Body of pancreas (tissue), 4 donors: Measurements from ENCODE around the gene TMTC4. TPM values are rescaled to one million over a fixed set of nuclear protein-coding genes. Genes with fewer than 3 reads are reported as not detected.

ENCODE experiments used
- ATAC-seq: fragments of 150-250 bp; one replicate; pipeline ENCODE4 v1.9.1; 2016
- DNase-seq, 4 donors: peaks; one replicate each; pipeline ENCODE4 v3.0.0-alpha.2; 2019
- H3K27ac ChIP-seq, 4 donors: fragments of 200-600 bp; sonication (generic); 1 replicate in 3 of 4; 2 replicates in 1 of 4; pipeline versions ENCODE4 v1.5.1 to v1.6.1; 2016 to 2019; ENCODE audit warnings: mild to moderate bottlenecking in 1 of 4, mixed read lengths in 1 of 4, moderate library complexity in 1 of 4
- H3K27me3 ChIP-seq, 2 donors: fragments of 200-600 bp; sonication (generic); one replicate each; pipeline ENCODE4 v1.6.0; 2016; ENCODE audit warnings: mild to moderate bottlenecking in 1 of 2
- H3K36me3 ChIP-seq, 2 donors: fragments of 200-600 bp; sonication (generic); replicated peaks in 1 of 2; 2 replicates each; pipeline ENCODE4 v1.5.1; 2016; ENCODE audit warnings: low read depth in 2 of 2; ENCODE audit not compliant: insufficient read depth in 1 of 2
- H3K4me1 ChIP-seq: fragments of 200-600 bp; sonication (generic); one replicate; pipeline ENCODE4 v1.6.0; 2016
- H3K4me3 ChIP-seq, 2 donors: fragments of 200-600 bp; sonication (generic); 1 replicate in 1 of 2; 2 replicates in 1 of 2; pipeline ENCODE4 v1.5.1; 2016 to 2019
- H3K9me3 ChIP-seq, 3 donors: fragments of 200-600 bp; sonication (generic); 1 replicate in 2 of 3; 2 replicates in 1 of 3; pipeline ENCODE4 v1.5.1; 2016
- CTCF ChIP-seq, 7 experiments: fragments of 450-650 bp in 4 of 7; fragments of 200-600 bp in 3 of 7; sonication (generic) in 3 of 7; IDR thresholded peaks; one replicate each; pipeline ENCODE4 v1.5.1; 2016 to 2019; ENCODE audit warnings: antibody characterized with exemption in 7 of 7
- POLR2A ChIP-seq, 3 donors: fragments of 450-650 bp; IDR thresholded peaks; one replicate each; pipeline ENCODE4 v1.6.1; 2016; ENCODE audit warnings: antibody characterized with exemption in 3 of 3, mild to moderate bottlenecking in 2 of 3
- WGBS, 2 donors: methylation state at CpG; one replicate each; pipeline ENCODE4 v1.1.5; 2017; 5-methylcytosine and 5-hydroxymethylcytosine counted together
- intact Hi-C: fragments of 100-400 bp; cut with DNase I; formaldehyde crosslinking; loops from one replicate; pipeline ENCODE4 v1.15.1; 2023
- total RNA-seq, 2 donors: library from RNA; depleted of rRNA; stranded (reverse); fragments of >200 nt; gene quantifications; one replicate each; pipeline ENCODE4 v1.1.0, GENCODE V29; 2016

Gene TMTC4
- total RNA-seq, 2 donors from 2014 or later = 18.5 to 27.5 TPM

GRCh38 chr13:100644371-100644770 is 30.2 kb downstream of the TMTC4 start:
- Histone ChIP-seq H3K27me3 (no peaks in the 10 kb centered on the region), H3K9me3 (no peaks in the 10 kb centered on the region), H3K4me1 (no peaks in the 10 kb centered on the region), H3K27ac (no peak overlapping the region), H3K4me3 (no peak overlapping the region), H3K36me3 (peaks cover 0 to 11% of the 10 kb centered on the region in 2 donors)
- WGBS, 2 donors = 86 to 89% methylated on average over 7 of the region's 7 CpGs
- no peak for ATAC-seq
- no peak for TF ChIP-seq CTCF (IDR thresholded peaks at IDR 0.05)
- TF ChIP-seq POLR2A (IDR thresholded peaks at IDR 0.05) = no peak
- DNase-seq = no peak
- intact Hi-C loops = no loop called here

DNA sequence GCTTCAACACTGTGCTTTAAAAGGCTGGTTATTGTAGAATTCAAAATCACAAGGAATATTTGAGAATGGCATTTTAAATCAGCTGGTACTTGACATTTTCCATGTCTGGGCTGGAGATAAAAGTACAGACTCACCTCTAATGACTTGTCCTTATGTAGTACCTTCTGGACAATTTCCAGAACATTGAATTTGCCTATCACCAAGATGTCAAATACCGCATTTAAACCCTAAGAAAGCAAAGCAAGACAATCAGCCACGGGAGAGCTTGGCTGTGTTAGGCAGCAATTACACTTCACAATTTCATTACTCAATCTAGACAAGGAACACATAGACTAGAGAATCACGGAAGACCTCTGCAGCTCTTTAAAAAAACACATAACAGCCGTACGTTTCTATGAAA is 36.8 kb downstream of the TMTC4 start:
- DNase-seq (no peak), ATAC-seq (no peak)
- Histone ChIP-seq H3K4me1 (no peaks in the 10 kb centered on the region), H3K27ac (no peak overlapping the region), H3K27me3 (no peaks in the 10 kb centered on the region), H3K9me3 (no peaks in the 10 kb centered on the region), H3K4me3 (no peak overlapping the region), H3K36me3 (peaks cover 0 to 23% of the 10 kb centered on the region in 2 donors)
- TF ChIP-seq POLR2A (IDR thresholded peaks at IDR 0.05) = no peak
- TF ChIP-seq CTCF (IDR thresholded peaks at IDR 0.05) = no peak
- WGBS, 2 donors = 65 to 69% methylated on average over 5 of the region's 5 CpGs
- intact Hi-C loops = no loop called here

GRCh38 chr13:100637380-100637779 is 37.2 kb downstream of the TMTC4 start:
- TF ChIP-seq POLR2A (IDR thresholded peaks at IDR 0.05) (no peak), CTCF (IDR thresholded peaks at IDR 0.05) (no peak)
- H3K36me3 ChIP-seq = peaks cover 0 to 23% of the 10 kb centered on the region in 2 donors

DNA sequence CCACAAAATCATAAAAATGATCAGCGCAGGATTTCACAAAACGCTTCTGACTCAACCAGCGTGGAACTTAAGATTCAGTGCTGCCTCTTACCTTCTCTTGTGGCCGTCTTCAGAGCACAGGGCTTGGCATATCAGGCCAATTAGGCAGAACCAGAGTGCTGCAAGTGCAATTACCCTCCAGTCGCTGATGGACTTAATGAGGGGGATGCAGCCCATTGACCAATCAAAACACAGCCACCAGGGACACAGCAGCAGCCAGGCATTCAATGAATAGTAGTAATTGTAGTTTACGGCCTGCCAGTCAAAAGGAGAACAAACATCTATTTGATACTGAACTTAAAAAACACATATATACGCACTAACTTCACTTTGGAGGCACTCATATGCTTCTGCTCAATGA is 38.2 kb downstream of the TMTC4 start:
- no peaks in the 10 kb centered on the region for H3K27me3 ChIP-seq
- intact Hi-C loops = no loop called here
- H3K4me1 ChIP-seq = no peaks in the 10 kb centered on the region
- TF ChIP-seq POLR2A (IDR thresholded peaks at IDR 0.05) (no peak), CTCF (IDR thresholded peaks at IDR 0.05) (no peak)
- no peaks in the 10 kb centered on the region for H3K9me3 ChIP-seq
- no peak overlapping the region for H3K4me3 ChIP-seq
- DNase-seq (no peak), ATAC-seq (no peak)
- H3K36me3 ChIP-seq = peaks cover 0 to 18% of the 10 kb centered on the region in 2 donors
- WGBS, 2 donors = 93 to 98% methylated on average over 7 of the region's 7 CpGs
- no peak overlapping the region for H3K27ac ChIP-seq

More at GRCh38 chr13:100637380-100637779, 37.2 kb downstream of the TMTC4 start:
- Histone ChIP-seq H3K27ac (no peak overlapping the region), H3K4me3 (no peak overlapping the region), H3K27me3 (no peaks in the 10 kb centered on the region), H3K4me1 (no peaks in the 10 kb centered on the region), H3K9me3 (no peaks in the 10 kb centered on the region)
- no peak for DNase-seq
- intact Hi-C loops = no loop called here
- no peak for ATAC-seq
- WGBS, 2 donors = 87 to 94% methylated on average over 16 of the region's 16 CpGs

DNA sequence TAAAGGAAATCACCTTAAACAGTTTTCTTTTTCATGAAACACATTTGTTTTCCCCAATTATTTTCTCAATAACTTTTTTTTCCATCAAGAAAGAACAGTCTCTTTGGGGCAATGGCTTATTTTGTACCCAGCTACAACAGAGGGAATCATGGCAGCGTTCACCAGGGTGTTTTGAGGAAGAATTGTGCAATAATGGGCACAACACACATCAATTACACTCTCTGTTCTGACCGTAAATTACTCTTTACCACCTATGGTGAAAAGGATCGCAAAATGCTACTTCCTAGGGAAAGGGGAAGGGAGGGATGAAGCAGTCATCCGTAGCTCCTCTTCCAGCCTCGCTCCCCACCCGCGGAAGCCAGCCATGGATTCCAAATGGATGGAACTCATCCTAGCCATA is 38.6 kb downstream of the TMTC4 start:
- whole genome bisulfite sequencing, 2 donors = 89 to 96% methylated on average over 7 of the region's 7 CpGs
- DNase-seq (no peak), ATAC-seq (no peak)
- no peaks in the 10 kb centered on the region for H3K9me3 ChIP-seq
- H3K4me3 ChIP-seq = no peak overlapping the region
- intact Hi-C loops = no loop called here
- no peak for TF ChIP-seq CTCF (IDR thresholded peaks at IDR 0.05)
- no peak for TF ChIP-seq POLR2A (IDR thresholded peaks at IDR 0.05)
- no peak overlapping the region for H3K27ac ChIP-seq
- H3K4me1 ChIP-seq = no peaks in the 10 kb centered on the region
- peaks cover 0 to 14% of the 10 kb centered on the region in 2 donors for H3K36me3 ChIP-seq
- no peaks in the 10 kb centered on the region for H3K27me3 ChIP-seq
